IPS-20b (cell line): ENCODE measurements around the gene ANTXRL.
"Not testable (repeated sequence)": the region's sequence is repeated elsewhere in the genome, so short reads cannot be mapped to it uniquely, and the experiment has no call there.

ENCODE experiments used
- H3K27ac ChIP-seq: one replicate; pipeline ENCODE4 v1.5.1; 2013; ENCODE audit warnings: low read length
- H3K27me3 ChIP-seq: 2 replicates; pipeline ENCODE4 v1.6.1; 2013; ENCODE audit warnings: mild to moderate bottlenecking, low read length, inconsistent platforms; ENCODE audit not compliant: insufficient read depth
- H3K36me3 ChIP-seq: 2 replicates; pipeline ENCODE4 v1.6.1; 2013; ENCODE audit warnings: low read depth, mild to moderate bottlenecking, inconsistent platforms, low read length, moderate library complexity; ENCODE audit not compliant: insufficient read depth
- H3K4me1 ChIP-seq: 2 replicates; pipeline ENCODE4 v1.6.1; 2013; ENCODE audit warnings: mild to moderate bottlenecking, control low read depth, inconsistent platforms, low read length, moderate library complexity; ENCODE audit not compliant: insufficient read depth
- H3K4me3 ChIP-seq: 2 replicates; pipeline ENCODE4 v1.5.1; 2013; ENCODE audit warnings: mild to moderate bottlenecking, low read length, inconsistent platforms
- H3K9ac ChIP-seq: 2 replicates; pipeline ENCODE4 v1.6.1; 2013; ENCODE audit warnings: low read depth, mild to moderate bottlenecking, inconsistent platforms, low read length, moderate library complexity
- H3K9me3 ChIP-seq: 2 replicates; pipeline ENCODE4 v1.6.1; 2013; ENCODE audit warnings: mild to moderate bottlenecking, low read depth, low read length, inconsistent platforms; ENCODE audit not compliant: insufficient read depth

ANTXRL gene

GRCh38 chr10:46286991-46287693, at the start of gene ANTXRL:
Gene ANTXRL, plus strand, starts transcription at chr10:46286997. Its CDS starts 266 bp downstream, at chr10:46287263.
- H3K4me3 ChIP-seq = no peak within 1 kb of the TSS
- H3K36me3 ChIP-seq = no peaks in the 10 kb centered on the region
- no peak within 1 kb of the TSS for H3K27ac ChIP-seq
- H3K27me3 ChIP-seq = peaks cover 45% of the 10 kb centered on the region
- no peaks in the 10 kb centered on the region for H3K9me3 ChIP-seq
- no peak within 1 kb of the TSS for H3K9ac ChIP-seq
- H3K4me1 ChIP-seq = no peaks in the 10 kb centered on the region; the same call in 1 of the 2 replicates

GRCh38 chr10:46237815-46238510, 48.8 kb upstream of the ANTXRL start:
- Histone ChIP-seq H3K36me3 (no peaks in the 10 kb centered on the region), H3K27ac (no peak overlapping the region), H3K9ac (no peak overlapping the region), H3K4me3 (no peak overlapping the region), H3K4me1 (no peaks in the 10 kb centered on the region), H3K27me3 (no peaks in the 10 kb centered on the region), H3K9me3 (no peaks in the 10 kb centered on the region)

- no peak overlapping the region for H3K9ac ChIP-seq
These were observed 47.5 kb upstream of the ANTXRL start for GRCh38 chr10:46239247-46239646.

GRCh38 chr10:46239993-46240683, 46.7 kb upstream of the ANTXRL start:
- no peaks in the 10 kb centered on the region for H3K9me3 ChIP-seq
- no peak overlapping the region for H3K4me3 ChIP-seq
- H3K9ac ChIP-seq = no peak overlapping the region
- no peaks in the 10 kb centered on the region for H3K36me3 ChIP-seq
- no peaks in the 10 kb centered on the region for H3K27me3 ChIP-seq
- H3K4me1 ChIP-seq = no peaks in the 10 kb centered on the region
- H3K27ac ChIP-seq = no peak overlapping the region

More at GRCh38 chr10:46239247-46239646, 47.5 kb upstream of the ANTXRL start:
- H3K36me3 ChIP-seq = no peaks in the 10 kb centered on the region
- no peak overlapping the region for H3K4me3 ChIP-seq
- no peaks in the 10 kb centered on the region for H3K9me3 ChIP-seq
- no peak overlapping the region for H3K27ac ChIP-seq
- H3K27me3 ChIP-seq = no peaks in the 10 kb centered on the region
- H3K4me1 ChIP-seq = no peaks in the 10 kb centered on the region

GRCh38 chr10:46240684-46241565, 45.9 kb upstream of the ANTXRL start:
- no peaks in the 10 kb centered on the region for H3K27me3 ChIP-seq
- no peaks in the 10 kb centered on the region for H3K36me3 ChIP-seq
- H3K4me3 ChIP-seq = no peak overlapping the region
- H3K4me1 ChIP-seq = no peaks in the 10 kb centered on the region
- H3K27ac ChIP-seq = no peak overlapping the region
- no peaks in the 10 kb centered on the region for H3K9me3 ChIP-seq
- no peak overlapping the region for H3K9ac ChIP-seq

- no peak overlapping the region for H3K27ac ChIP-seq
- no peaks in the 10 kb centered on the region for H3K27me3 ChIP-seq
- no peak overlapping the region for H3K4me3 ChIP-seq
- H3K36me3 ChIP-seq = no peaks in the 10 kb centered on the region
- H3K9ac ChIP-seq = no peak overlapping the region
- no peaks in the 10 kb centered on the region for H3K9me3 ChIP-seq
- no peaks in the 10 kb centered on the region for H3K4me1 ChIP-seq
These were observed 41.4 kb upstream of the ANTXRL start for GRCh38 chr10:46245381-46245900.

- not testable (repeated sequence) for H3K4me1 ChIP-seq, H3K9ac ChIP-seq, H3K9me3 ChIP-seq, H3K4me3 ChIP-seq, H3K36me3 ChIP-seq, H3K27me3 ChIP-seq, H3K27ac ChIP-seq
These were observed 40.2 kb upstream of the ANTXRL start for GRCh38 chr10:46246400-46247180.

- H3K4me3 ChIP-seq = no peak overlapping the region
- no peaks in the 10 kb centered on the region for H3K36me3 ChIP-seq
- no peaks in the 10 kb centered on the region for H3K4me1 ChIP-seq
- H3K27me3 ChIP-seq = no peaks in the 10 kb centered on the region
- H3K9ac ChIP-seq = no peak overlapping the region
- no peaks in the 10 kb centered on the region for H3K9me3 ChIP-seq
- no peak overlapping the region for H3K27ac ChIP-seq
These were observed 39.7 kb upstream of the ANTXRL start for GRCh38 chr10:46247181-46247475.

- no peaks in the 10 kb centered on the region for H3K27me3 ChIP-seq
These were observed 38.8 kb upstream of the ANTXRL start for GRCh38 chr10:46247808-46248569.

GRCh38 chr10:46248651-46249146, 38.1 kb upstream of the ANTXRL start:
- Histone ChIP-seq H3K27me3 (no peaks in the 10 kb centered on the region), H3K36me3 (no peaks in the 10 kb centered on the region), H3K27ac (no peak overlapping the region), H3K4me1 (no peaks in the 10 kb centered on the region), H3K9ac (no peak overlapping the region), H3K4me3 (no peak overlapping the region), H3K9me3 (no peaks in the 10 kb centered on the region)

More at GRCh38 chr10:46247808-46248569, 38.8 kb upstream of the ANTXRL start:
- Histone ChIP-seq H3K4me3 (no peak overlapping the region), H3K4me1 (no peaks in the 10 kb centered on the region), H3K9me3 (no peaks in the 10 kb centered on the region), H3K27ac (no peak overlapping the region), H3K9ac (no peak overlapping the region), H3K36me3 (no peaks in the 10 kb centered on the region)
